Endothelial cell of umbilical vein (primary cell): ENCODE results near the gene SEC24C. TPM values are rescaled to one million over a fixed set of nuclear protein-coding genes. Genes with fewer than 3 reads are reported as not detected.

ENCODE experiments used
- BruUV-seq: library from RNA; stranded (reverse); fragments of 400-500 nt; replicated peaks from 2 replicates; lab custom pipeline; 2021; lab: Mats Ljungman, UMichigan
- CTCF ChIA-PET: fragments of 300-600, 350-600 bp; sonication (Branson Sonifier 250); formaldehyde crosslinking; loops from one replicate; lab custom pipeline; 2021; ENCODE audit warnings: antibody characterized with exemption, inconsistent platforms; lab: Charles Lee
- POLR2A ChIA-PET: fragments of 300-600, 350-600 bp; sonication (Branson Sonifier 250); formaldehyde crosslinking; loops from one replicate; lab custom pipeline; 2021; ENCODE audit warnings: antibody characterized with exemption, inconsistent platforms; lab: Charles Lee
- DNase-seq: peaks from one replicate; pipeline ENCODE4 v3.0.0-alpha.2; 2011; ENCODE audit warnings: low read depth, low spot score
- FAIRE-seq: peaks from 2 replicates; lab custom pipeline; 2011; peaks lifted over from hg19 to GRCh38; lab: Jason Lieb, UNC
- H2AFZ ChIP-seq: 2 replicates; pipeline ENCODE4 v1.6.0; 2012; ENCODE audit warnings: low read depth, low read length, control low read depth, inconsistent platforms
- H3K27ac ChIP-seq: 2 replicates; pipeline ENCODE4 v1.5.1; 2011; ENCODE audit warnings: low read depth, mild to moderate bottlenecking, control low read depth, low read length, moderate library complexity; ENCODE audit not compliant: insufficient read depth
- H3K27me3 ChIP-seq, 2 experiments: 2 replicates each; pipeline versions ENCODE4 v1.6.0 to v1.6.1; 2011; ENCODE audit warnings: low read length in 2 of 2, mixed read lengths in 1 of 2; ENCODE audit not compliant: control insufficient read depth in 2 of 2, insufficient read depth in 2 of 2
- H3K36me3 ChIP-seq, 2 experiments: 2 replicates in 1 of 2; 3 replicates in 1 of 2; pipeline ENCODE4 v1.5.1; 2011; ENCODE audit warnings: low read length in 2 of 2, mild to moderate bottlenecking in 1 of 2, moderate library complexity in 1 of 2; ENCODE audit not compliant: control insufficient read depth in 2 of 2, insufficient read depth in 2 of 2; ENCODE audit errors: extremely low read depth in 1 of 2
- H3K4me1 ChIP-seq: 3 replicates; pipeline ENCODE4 v1.5.1; 2011; ENCODE audit warnings: mild to moderate bottlenecking, low read length; ENCODE audit not compliant: control insufficient read depth, insufficient read depth; ENCODE audit errors: extremely low read depth
- H3K4me2 ChIP-seq: 2 replicates; pipeline ENCODE4 v1.6.1; 2011; ENCODE audit warnings: low read length, control low read depth, mixed read lengths; ENCODE audit not compliant: insufficient read depth
- H3K4me3 ChIP-seq, 3 experiments: fragments of 200-600 bp in 1 of 3; sonication (generic), shearing (Covaris generic) in 1 of 3; replicated peaks in 1 of 3; 2 replicates each; pipeline ENCODE4 v1.5.1; 2011 to 2016; ENCODE audit warnings: control low read depth in 3 of 3, low read length in 3 of 3, mild to moderate bottlenecking in 2 of 3, inconsistent platforms in 1 of 3, low read depth in 1 of 3, moderate library complexity in 1 of 3; ENCODE audit not compliant: insufficient read depth in 1 of 3
- H3K79me2 ChIP-seq: 2 replicates; pipeline ENCODE4 v1.6.0; 2012; ENCODE audit warnings: low read length, inconsistent platforms; ENCODE audit not compliant: control insufficient read depth, insufficient read depth
- H3K9ac ChIP-seq: replicated peaks from 2 replicates; pipeline ENCODE3; 2011; ENCODE audit warnings: low read length, control low read depth; ENCODE audit not compliant: insufficient read depth; ENCODE audit errors: extremely low read depth
- H3K9me1 ChIP-seq: replicated peaks from 3 replicates; pipeline ENCODE4 v1.6.0; 2011; ENCODE audit warnings: mild to moderate bottlenecking, low read length; ENCODE audit not compliant: control insufficient read depth, insufficient read depth; ENCODE audit errors: extremely low read depth
- H3K9me3 ChIP-seq: replicated peaks from 2 replicates; pipeline ENCODE4 v1.5.1; 2012; ENCODE audit warnings: low read length, inconsistent platforms; ENCODE audit not compliant: control insufficient read depth, insufficient read depth
- H4K20me1 ChIP-seq: replicated peaks from 2 replicates; pipeline ENCODE3; 2011; ENCODE audit warnings: mild to moderate bottlenecking, low read length; ENCODE audit not compliant: control insufficient read depth, insufficient read depth; ENCODE audit errors: extremely low read depth
- EZH2 ChIP-seq: IDR thresholded peaks from 2 replicates; pipeline ENCODE4 v1.6.1; 2012; ENCODE audit warnings: borderline replicate concordance, low read depth, mild to moderate bottlenecking, moderate library complexity, low read length, inconsistent platforms; ENCODE audit not compliant: severe bottlenecking
- FOS ChIP-seq: IDR thresholded peaks from 2 replicates; pipeline ENCODE4 v1.6.1; 2011; ENCODE audit warnings: mild to moderate bottlenecking, low read length, moderate library complexity, borderline replicate concordance; ENCODE audit not compliant: insufficient read depth
- GATA2 ChIP-seq: IDR thresholded peaks from 2 replicates; pipeline ENCODE4 v1.7.0; 2011; ENCODE audit warnings: low read depth, mild to moderate bottlenecking, moderate library complexity, mixed read lengths, low read length; ENCODE audit not compliant: insufficient read length, insufficient read depth
- JUN ChIP-seq: IDR thresholded peaks from 2 replicates; pipeline ENCODE4 v1.6.1; 2011; ENCODE audit warnings: borderline replicate concordance, low read depth; ENCODE audit not compliant: insufficient read length, insufficient read depth
- MAX ChIP-seq: IDR thresholded peaks from 2 replicates; pipeline ENCODE4 v1.6.1; 2011; ENCODE audit not compliant: insufficient read depth, insufficient read length
- MYC ChIP-seq: IDR thresholded peaks from one replicate; pipeline ENCODE4 v1.6.1; 2011; ENCODE audit warnings: mild to moderate bottlenecking, low read depth, low read length
- POLR2A ChIP-seq: IDR thresholded peaks from 2 replicates; pipeline ENCODE4 v1.6.1; 2012; ENCODE audit warnings: low read depth, mild to moderate bottlenecking, control low read depth, low read length
- POLR2AphosphoS5 ChIP-seq: IDR thresholded peaks from 2 replicates; pipeline ENCODE4 v1.6.1; 2012; ENCODE audit warnings: low read depth, mild to moderate bottlenecking, control low read depth, low read length, moderate library complexity; ENCODE audit not compliant: insufficient read depth
- dilution Hi-C: fragments of 300-500 bp; cut with MboI; formaldehyde crosslinking; loops from one replicate; pipeline ENCODE4 v1.15.0; 2019; ENCODE audit warnings: low sequenced_read_pairs; ENCODE audit not compliant: extremely low pct_ligation_motif_present
- intact Hi-C: fragments of 100-400 bp; cut with micrococcal nuclease; formaldehyde crosslinking; loops from one replicate; pipeline ENCODE4 v1.10.0; 2022
- polyA plus RNA-seq, 4 experiments: library from polyadenylated mRNA; depleted of rRNA in 3 of 4; stranded (reverse) in 3 of 4; unstranded in 1 of 4; fragments of >200 nt; gene quantifications; 2 replicates each; pipeline versions ENCODE4 v1.2.1 to v1.2.3, GENCODE V29; 2011 to 2012; ENCODE audit warnings: missing spikeins in 1 of 4
- total RNA-seq: library from RNA; stranded (reverse); gene quantifications from 2 replicates; pipeline ENCODE4 v1.2.3, GENCODE V29; 2021
- TF ChIP-seq, protein P1 (sequence below), 2 donors: IDR thresholded peaks; 1 replicate in 1 of 2; 2 replicates in 1 of 2; pipeline ENCODE4 v1.5.1; 2011; ENCODE audit warnings: low read length in 2 of 2, mild to moderate bottlenecking in 2 of 2, moderate library complexity in 2 of 2, control low read depth in 1 of 2, inconsistent platforms in 1 of 2, low read depth in 1 of 2; ENCODE audit not compliant: insufficient read depth in 1 of 2; ENCODE audit errors: extremely low read depth in 1 of 2

The SEC24C gene
- total and polyA plus RNA-seq, 2 donors (not counting 3 experiments of a cell fraction or from before 2014, with no cell fraction given) = 95.5 to 108 TPM

GRCh38 chr10:73765066-73765465 is 20.9 kb downstream of the SEC24C start:
- Histone ChIP-seq H3K27me3 (no peaks in the 10 kb centered on the region), H3K9me1 (no peaks in the 10 kb centered on the region), H3K36me3 (peaks cover 54 to 80% of the 10 kb centered on the region in 2 experiments), H4K20me1 (no peaks in the 10 kb centered on the region), H3K27ac (no peak overlapping the region), H3K9me3 (no peaks in the 10 kb centered on the region), H3K4me3 (no peak overlapping the region), H2AFZ (no peak overlapping the region), H3K9ac (no peak overlapping the region), H3K79me2 (no peaks in the 10 kb centered on the region), H3K4me1 (no peaks in the 10 kb centered on the region), H3K4me2 (no peak overlapping the region)
- DNase-seq (no peak), FAIRE-seq (no peak)
- intact Hi-C loops = no loop called here
- TF ChIP-seq EZH2 = no peak
- TF ChIP-seq GATA2 = no peak
- no peak for TF ChIP-seq POLR2AphosphoS5
- no peak for TF ChIP-seq JUN
- no peak for TF ChIP-seq FOS
- TF ChIP-seq MYC = no peak
- TF ChIP-seq, protein P1, sequence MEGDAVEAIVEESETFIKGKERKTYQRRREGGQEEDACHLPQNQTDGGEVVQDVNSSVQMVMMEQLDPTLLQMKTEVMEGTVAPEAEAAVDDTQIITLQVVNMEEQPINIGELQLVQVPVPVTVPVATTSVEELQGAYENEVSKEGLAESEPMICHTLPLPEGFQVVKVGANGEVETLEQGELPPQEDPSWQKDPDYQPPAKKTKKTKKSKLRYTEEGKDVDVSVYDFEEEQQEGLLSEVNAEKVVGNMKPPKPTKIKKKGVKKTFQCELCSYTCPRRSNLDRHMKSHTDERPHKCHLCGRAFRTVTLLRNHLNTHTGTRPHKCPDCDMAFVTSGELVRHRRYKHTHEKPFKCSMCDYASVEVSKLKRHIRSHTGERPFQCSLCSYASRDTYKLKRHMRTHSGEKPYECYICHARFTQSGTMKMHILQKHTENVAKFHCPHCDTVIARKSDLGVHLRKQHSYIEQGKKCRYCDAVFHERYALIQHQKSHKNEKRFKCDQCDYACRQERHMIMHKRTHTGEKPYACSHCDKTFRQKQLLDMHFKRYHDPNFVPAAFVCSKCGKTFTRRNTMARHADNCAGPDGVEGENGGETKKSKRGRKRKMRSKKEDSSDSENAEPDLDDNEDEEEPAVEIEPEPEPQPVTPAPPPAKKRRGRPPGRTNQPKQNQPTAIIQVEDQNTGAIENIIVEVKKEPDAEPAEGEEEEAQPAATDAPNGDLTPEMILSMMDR (IDR thresholded peaks at IDR 0.05; ENCODE audit: extremely low read depth in 1 of 2, insufficient read depth in 1 of 2, low read depth in 1 of 2, low read length in 2 of 2) = no peak
- TF ChIP-seq POLR2A = no peak
- TF ChIP-seq MAX = no peak
- dilution Hi-C loops = no loop called here
- no TSS peak for BruUV-seq
- POLR2A ChIA-PET = no interaction called here
- CTCF ChIA-PET = no interaction called here
